Epithelial cell of prostate (primary cell): Measurements from ENCODE around the gene CCDC127.
A peak's percentile ranks its signal among the peaks of the same experiment; 100 is the strongest.

ENCODE experiments used
- DNase-seq: peaks from one replicate; pipeline ENCODE4 v3.0.0-alpha.2; 2011; ENCODE audit warnings: low read depth, low spot score
- H3K27ac ChIP-seq: fragments of 450-650 bp; 2 replicates; pipeline ENCODE4 v1.5.1; 2017; ENCODE audit warnings: mild to moderate bottlenecking

The CCDC127 gene

GRCh38 chr5:191949-192690 is 25.8 kb downstream of the CCDC127 start:
- H3K27ac ChIP-seq: no peak overlapping the region
- no peak for DNase-seq

- DNase-seq: no peak
- no peak within 1 kb of the TSS for H3K27ac ChIP-seq
Measured at GRCh38 chr5:191036-191948, 26.7 kb downstream of the CCDC127 start, which contains the start of gene LRRC14B. Gene LRRC14B (plus strand): TSS chr5:191495. CDS start chr5:191539, 44 bp downstream.

- DNase-seq: no peak
Measured at GRCh38 chr5:190366-191035, 27.5 kb downstream of the CCDC127 start.

DNA sequence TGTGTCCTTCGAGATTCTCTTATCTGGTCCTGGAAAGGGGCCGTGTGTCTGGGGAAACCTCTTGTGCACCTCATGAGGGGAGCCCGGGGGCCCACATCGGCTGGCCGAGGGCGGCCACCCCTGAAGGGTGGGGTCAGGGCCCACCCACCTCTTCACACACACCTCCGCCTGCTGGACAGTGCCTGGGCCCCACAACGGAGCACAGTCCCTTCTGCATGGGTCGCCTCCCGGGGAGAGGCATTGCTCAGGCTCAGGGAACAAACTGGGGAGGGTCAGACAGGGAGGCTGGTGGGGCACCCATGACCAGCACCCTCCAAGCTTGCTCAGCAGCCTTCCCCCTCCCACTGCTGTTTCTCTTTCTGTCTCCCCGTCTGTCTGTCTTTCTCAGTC is 28.0 kb downstream of the CCDC127 start:
- no peak overlapping the region for H3K27ac ChIP-seq
- no peak for DNase-seq

More at GRCh38 chr5:190366-191035, 27.5 kb downstream of the CCDC127 start:
- no peak overlapping the region for H3K27ac ChIP-seq

- H3K27ac ChIP-seq: no peak overlapping the region
- no peak for DNase-seq
Measured at GRCh38 chr5:189486-189885, 28.5 kb downstream of the CCDC127 start.

GRCh38 chr5:188488-189481 is 29.2 kb downstream of the CCDC127 start:
- no peak overlapping the region for H3K27ac ChIP-seq
- DNase-seq: peak; percentile 26

GRCh38 chr5:187617-188451 is 30.1 kb downstream of the CCDC127 start:
- DNase-seq: no peak
- H3K27ac ChIP-seq: no peak overlapping the region

- H3K27ac ChIP-seq: no peak overlapping the region
- no peak for DNase-seq
Measured at GRCh38 chr5:187042-187431, 30.9 kb downstream of the CCDC127 start.

DNA sequence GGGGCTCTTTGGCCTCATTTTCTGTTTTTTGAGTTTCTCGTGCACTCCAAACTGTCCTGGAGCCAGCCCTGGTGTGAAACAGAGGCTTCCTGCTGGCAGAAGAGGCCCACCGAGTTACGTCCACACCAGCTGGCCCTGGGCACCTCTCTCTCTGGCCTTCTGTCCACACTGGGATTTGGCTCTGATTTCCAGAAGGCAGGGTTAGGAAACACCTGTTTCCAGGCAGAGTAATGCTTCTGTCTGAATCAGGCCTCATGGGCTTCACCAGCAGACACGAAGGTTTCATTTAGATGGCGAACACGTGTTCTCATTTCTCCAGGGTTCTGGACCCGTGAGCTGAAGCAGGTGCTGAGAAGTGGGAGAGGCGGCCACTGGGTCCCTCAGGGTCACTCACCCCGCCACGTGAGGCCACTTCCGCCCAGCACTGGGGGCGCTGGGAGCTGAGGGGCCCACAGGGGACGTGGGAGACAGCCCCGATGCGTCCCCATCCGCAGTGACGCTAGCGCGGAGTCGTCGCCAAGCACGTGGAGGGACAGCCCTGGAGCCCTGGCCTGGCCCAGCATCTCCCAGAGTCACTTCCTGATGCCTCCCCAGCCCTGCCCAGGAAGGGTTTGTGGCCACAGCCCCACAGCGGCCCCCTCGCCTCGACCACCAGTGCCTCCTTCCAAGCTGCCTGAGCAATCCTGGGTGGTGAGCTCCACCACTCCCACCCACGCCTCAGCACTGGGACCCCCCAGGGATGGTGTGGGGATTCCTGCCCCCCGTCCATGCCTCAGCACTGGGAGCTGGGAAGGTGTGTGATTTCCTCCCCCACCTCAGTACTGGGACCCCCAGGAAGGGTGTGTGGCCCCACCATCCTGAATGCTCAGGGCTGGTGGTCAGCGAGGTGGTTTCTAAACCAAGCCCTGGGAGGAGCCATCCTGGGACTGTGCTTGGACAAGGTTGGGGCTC is 31.6 kb downstream of the CCDC127 start:
- no peak for DNase-seq
- no peak overlapping the region for H3K27ac ChIP-seq

- DNase-seq: no peak
- no peak overlapping the region for H3K27ac ChIP-seq
Measured at GRCh38 chr5:185095-186070, 32.6 kb downstream of the CCDC127 start.

DNA sequence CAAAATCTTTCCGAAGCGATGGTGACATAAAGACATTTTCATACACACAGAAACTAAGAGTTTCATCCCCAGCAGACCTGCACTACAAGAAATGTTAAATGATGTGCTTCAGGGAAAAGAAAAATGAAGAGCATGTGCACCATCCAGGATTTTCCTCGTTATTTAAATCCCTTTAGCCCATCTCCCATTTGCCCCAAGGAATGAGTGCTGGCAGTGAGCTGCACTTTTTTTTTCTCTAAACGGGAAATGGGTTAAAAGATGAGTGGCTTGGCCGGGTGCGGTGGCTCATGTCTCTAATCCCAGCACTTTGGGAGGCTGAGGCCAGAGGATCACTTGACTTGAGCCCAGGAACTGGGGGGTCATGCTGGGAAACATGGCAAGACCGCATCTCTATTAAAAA is 33.5 kb downstream of the CCDC127 start:
- H3K27ac ChIP-seq: no peak overlapping the region
- no peak for DNase-seq

- DNase-seq: no peak
Measured at GRCh38 chr5:182126-182525, 35.8 kb downstream of the CCDC127 start.

DNA sequence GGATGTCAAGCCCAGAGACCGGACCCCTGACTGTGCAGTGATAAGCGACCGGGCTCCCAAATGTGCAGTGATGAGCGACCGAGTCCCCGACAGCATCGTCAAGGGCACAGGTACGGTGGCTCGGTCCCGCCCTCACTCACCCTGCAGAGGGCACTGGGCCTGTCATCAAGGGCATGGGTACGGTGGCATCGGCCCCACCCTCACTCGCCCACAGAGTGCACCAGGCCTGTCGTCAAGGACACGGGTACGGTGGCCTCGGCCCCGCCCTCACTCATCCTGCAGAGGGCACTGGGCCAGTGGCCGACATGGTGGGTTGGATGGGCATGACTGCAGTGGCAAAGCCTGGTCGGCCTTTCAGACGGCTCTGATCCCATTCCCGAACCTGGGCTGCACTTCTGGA is 36.4 kb downstream of the CCDC127 start:
- H3K27ac ChIP-seq: no peak overlapping the region
- DNase-seq: no peak

More at GRCh38 chr5:182126-182525, 35.8 kb downstream of the CCDC127 start:
- no peak overlapping the region for H3K27ac ChIP-seq

DNA sequence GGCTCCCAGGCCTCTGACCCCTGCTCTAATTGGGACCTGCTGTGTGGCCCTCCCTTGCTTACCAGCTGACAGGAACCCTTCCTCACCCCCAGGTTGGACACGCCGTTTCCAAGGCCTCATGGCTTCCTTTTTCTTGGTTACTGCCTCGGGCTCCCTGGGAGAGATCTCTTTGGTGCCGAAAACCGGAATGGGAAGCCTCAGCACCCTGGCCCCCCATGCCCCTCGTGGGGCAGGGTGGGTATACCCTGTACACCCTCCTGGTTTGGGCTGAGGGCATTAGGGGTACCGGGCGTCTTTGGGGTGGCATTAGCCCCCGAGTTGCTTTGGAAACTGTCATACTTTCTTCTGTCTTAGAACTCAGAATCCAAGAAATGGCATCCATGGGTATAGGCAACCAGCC is 36.8 kb downstream of the CCDC127 start:
- no peak for DNase-seq
- H3K27ac ChIP-seq: no peak overlapping the region

DNA sequence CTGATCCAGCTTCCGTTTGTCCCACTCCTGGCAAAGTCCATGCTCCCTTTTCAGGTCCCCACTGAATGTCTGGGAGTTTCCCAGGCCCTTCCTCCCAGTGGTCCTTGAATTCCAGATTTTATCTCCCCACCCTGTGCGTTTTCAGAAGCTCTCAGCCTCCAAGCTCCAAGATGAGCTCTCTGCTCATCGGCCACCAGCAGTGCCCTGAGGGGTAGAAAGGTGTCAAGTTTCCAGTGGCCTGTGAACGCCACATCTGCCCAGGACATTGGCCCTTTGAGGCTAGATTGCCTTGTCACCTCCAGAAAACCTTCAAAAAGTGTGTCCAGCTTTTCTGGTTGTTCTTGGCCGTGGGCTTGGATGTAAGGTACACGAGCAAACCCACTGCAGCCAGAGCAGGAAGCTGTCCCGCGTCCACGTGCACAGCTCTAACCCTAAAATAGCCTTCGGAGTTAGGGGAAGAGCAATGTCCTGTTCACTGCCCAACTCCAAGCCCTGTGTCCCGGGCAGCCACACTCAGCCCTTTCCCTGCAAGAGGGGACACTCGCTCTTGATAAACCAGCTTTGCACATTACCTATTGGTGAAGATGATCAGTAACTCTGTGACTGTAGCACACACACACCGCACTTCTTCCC is 37.6 kb downstream of the CCDC127 start:
- DNase-seq: no peak
- H3K27ac ChIP-seq: no peak overlapping the region

DNA sequence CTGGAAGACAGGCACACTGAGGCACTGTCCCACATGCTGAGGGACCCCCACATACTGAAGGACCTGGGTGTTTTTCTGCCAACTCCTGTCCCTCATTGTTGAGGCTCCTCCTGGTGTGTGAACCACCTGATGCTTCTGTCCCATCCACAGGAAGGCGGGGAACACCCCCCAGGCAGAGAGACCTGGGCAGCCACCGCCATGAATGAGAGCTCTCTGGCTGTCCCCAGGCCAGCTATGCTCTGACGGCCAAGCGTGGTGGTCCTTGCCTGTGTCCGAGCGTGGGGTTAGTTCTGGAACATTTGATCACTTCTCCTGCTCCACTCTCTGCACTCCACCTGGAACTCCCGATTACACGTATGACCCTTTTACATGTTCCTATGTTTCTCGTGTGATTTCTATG is 38.6 kb downstream of the CCDC127 start:
- no peak overlapping the region for H3K27ac ChIP-seq
- no peak for DNase-seq
